Brain microvascular endothelial cell (primary cell): ENCODE measurements around the gene LY6G5B.

Experiments used
- DNase-seq: peaks from one replicate; pipeline ENCODE4 v3.0.0-alpha.2; 2020
- H3K27ac ChIP-seq: fragments of 250-450 bp; sonication (Bioruptor Pico); 2 replicates; pipeline ENCODE4 v1.5.1; 2020; ENCODE audit warnings: mild to moderate bottlenecking, moderate library complexity
- H3K27me3 ChIP-seq: fragments of 250-450 bp; sonication (Bioruptor Pico); replicated peaks from 2 replicates; pipeline ENCODE4 v1.5.1; 2020; ENCODE audit warnings: mild to moderate bottlenecking
- H3K36me3 ChIP-seq: fragments of 250-450 bp; sonication (Bioruptor Pico); replicated peaks from 2 replicates; pipeline ENCODE4 v1.5.1; 2020; ENCODE audit warnings: mild to moderate bottlenecking
- H3K4me3 ChIP-seq: 2 replicates; pipeline ENCODE4 v1.5.1; 2011; ENCODE audit warnings: low read depth, mild to moderate bottlenecking, control low read depth, low read length, moderate library complexity
- in situ Hi-C: cut with HindIII; loops from 2 replicates; pipeline ENCODE4 v1.10.0; 2017; ENCODE audit warnings: low sequenced_read_pairs, low pct_ligation_motif_present
- TF ChIP-seq, protein P1 (sequence below): IDR thresholded peaks from 2 replicates; pipeline ENCODE4 v1.5.1; 2011; ENCODE audit warnings: low read depth, mild to moderate bottlenecking, moderate library complexity, low read length, control low read depth, inconsistent platforms; ENCODE audit errors: missing control alignments

Gene LY6G5B

GRCh38 chr6:31624070-31624469 is 45.7 kb upstream of the LY6G5B start:
- Histone ChIP-seq H3K27me3 (no peaks in the 10 kb centered on the region), H3K27ac (no peak overlapping the region), H3K4me3 (no peak overlapping the region), H3K36me3 (peaks cover 65% of the 10 kb centered on the region)
- DNase-seq: no peak
- TF ChIP-seq, protein P1, sequence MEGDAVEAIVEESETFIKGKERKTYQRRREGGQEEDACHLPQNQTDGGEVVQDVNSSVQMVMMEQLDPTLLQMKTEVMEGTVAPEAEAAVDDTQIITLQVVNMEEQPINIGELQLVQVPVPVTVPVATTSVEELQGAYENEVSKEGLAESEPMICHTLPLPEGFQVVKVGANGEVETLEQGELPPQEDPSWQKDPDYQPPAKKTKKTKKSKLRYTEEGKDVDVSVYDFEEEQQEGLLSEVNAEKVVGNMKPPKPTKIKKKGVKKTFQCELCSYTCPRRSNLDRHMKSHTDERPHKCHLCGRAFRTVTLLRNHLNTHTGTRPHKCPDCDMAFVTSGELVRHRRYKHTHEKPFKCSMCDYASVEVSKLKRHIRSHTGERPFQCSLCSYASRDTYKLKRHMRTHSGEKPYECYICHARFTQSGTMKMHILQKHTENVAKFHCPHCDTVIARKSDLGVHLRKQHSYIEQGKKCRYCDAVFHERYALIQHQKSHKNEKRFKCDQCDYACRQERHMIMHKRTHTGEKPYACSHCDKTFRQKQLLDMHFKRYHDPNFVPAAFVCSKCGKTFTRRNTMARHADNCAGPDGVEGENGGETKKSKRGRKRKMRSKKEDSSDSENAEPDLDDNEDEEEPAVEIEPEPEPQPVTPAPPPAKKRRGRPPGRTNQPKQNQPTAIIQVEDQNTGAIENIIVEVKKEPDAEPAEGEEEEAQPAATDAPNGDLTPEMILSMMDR: no peak
- in situ Hi-C loops: no loop called here

DNA sequence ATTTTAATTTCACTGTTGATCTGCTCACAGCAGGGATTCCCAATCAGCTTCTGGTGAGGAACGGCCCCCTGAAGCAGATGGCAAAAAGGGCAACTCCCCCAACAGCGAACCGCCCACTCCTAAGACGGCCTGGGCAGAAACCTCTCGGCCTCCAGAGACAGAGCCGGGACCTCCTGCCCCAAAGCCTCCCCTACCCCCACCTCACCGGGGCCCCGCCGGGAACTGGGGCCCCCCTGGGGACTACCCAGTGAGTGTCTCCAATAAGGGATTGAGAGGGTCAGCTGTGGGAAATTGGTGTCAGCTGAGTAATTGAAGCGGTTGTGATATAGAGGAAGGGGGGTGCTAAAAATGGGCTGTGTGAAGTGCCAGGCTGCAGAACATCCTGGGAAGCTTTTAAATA is 42.8 kb upstream of the LY6G5B start:
- no peak for DNase-seq
- Histone ChIP-seq H3K27ac (no peak overlapping the region), H3K27me3 (no peaks in the 10 kb centered on the region), H3K36me3 (peaks cover 93% of the 10 kb centered on the region), H3K4me3 (no peak overlapping the region)
- in situ Hi-C loops: no loop called here
- TF ChIP-seq, protein P1: no peak

GRCh38 chr6:31627690-31628287 is 42.0 kb upstream of the LY6G5B start:
- in situ Hi-C loops: no loop called here
- Histone ChIP-seq H3K27ac (no peak overlapping the region), H3K36me3 (peaks cover 96% of the 10 kb centered on the region), H3K4me3 (no peak overlapping the region), H3K27me3 (no peaks in the 10 kb centered on the region)
- TF ChIP-seq, protein P1: no peak
- DNase-seq: no peak

DNA sequence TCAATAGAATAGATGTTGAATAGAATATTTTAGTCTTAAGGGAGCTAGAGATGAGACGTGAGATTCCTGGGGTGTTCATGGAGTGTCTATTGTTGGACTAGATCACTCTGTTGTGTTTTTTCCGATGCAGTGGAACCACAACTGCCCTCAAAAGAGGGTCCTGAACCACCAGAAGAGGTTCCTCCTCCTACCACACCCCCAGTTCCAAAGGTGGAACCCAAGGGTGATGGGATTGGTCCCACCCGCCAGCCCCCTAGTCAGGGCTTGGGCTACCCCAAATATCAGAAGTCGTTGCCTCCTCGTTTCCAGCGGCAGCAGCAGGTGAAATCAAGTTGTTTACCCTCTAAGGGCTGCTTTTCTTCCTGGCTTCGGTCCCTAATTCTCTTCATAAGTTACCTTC is 40.8 kb upstream of the LY6G5B start:
- TF ChIP-seq, protein P1: no peak
- H3K4me3 ChIP-seq: no peak overlapping the region
- no peak for DNase-seq
- in situ Hi-C loops: no loop called here
- H3K36me3 ChIP-seq: peaks cover 99% of the 10 kb centered on the region
- H3K27ac ChIP-seq: no peak overlapping the region
- no peaks in the 10 kb centered on the region for H3K27me3 ChIP-seq

- Histone ChIP-seq H3K27me3 (no peaks in the 10 kb centered on the region), H3K27ac (no peak overlapping the region), H3K4me3 (no peak overlapping the region), H3K36me3 (peaks cover 99% of the 10 kb centered on the region)
- TF ChIP-seq, protein P1: no peak
- DNase-seq: no peak
- in situ Hi-C loops: no loop called here
Observed at GRCh38 chr6:31630177-31630934, 39.4 kb upstream of the LY6G5B start.

GRCh38 chr6:31631209-31631608 is 38.6 kb upstream of the LY6G5B start:
- Histone ChIP-seq H3K4me3 (no peak overlapping the region), H3K36me3 (peaks cover 99% of the 10 kb centered on the region), H3K27me3 (no peaks in the 10 kb centered on the region), H3K27ac (no peak overlapping the region)
- in situ Hi-C loops: no loop called here
- DNase-seq: no peak
- TF ChIP-seq, protein P1: no peak
